A549 (cell line): ENCODE measurements around the gene PTPN5.

Experiments used
- EP300 ChIP-seq, 2 experiments: fragments of >200 bp; sonication (Bioruptor Twin); formaldehyde crosslinking; IDR thresholded peaks; 2 replicates in 1 of 2; 3 replicates in 1 of 2; pipeline ENCODE4 v1.6.1; 2016 to 2017
- FOSL2 ChIP-seq, 2 experiments: fragments of 450-650 bp in 1 of 2; fragments of >200 bp in 1 of 2; sonication (Bioruptor Twin) in 1 of 2; formaldehyde crosslinking; IDR thresholded peaks; 2 replicates each; pipeline versions ENCODE4 v1.5.0 to v1.6.1; 2016 to 2020; ENCODE audit warnings: mild to moderate bottlenecking in 1 of 2, moderate library complexity in 1 of 2
- JUN ChIP-seq, 2 experiments: fragments of >200 bp; sonication (Bioruptor Twin); formaldehyde crosslinking; IDR thresholded peaks; 2 replicates in 1 of 2; 3 replicates in 1 of 2; pipeline ENCODE4 v1.6.1; 2016 to 2017
- NFE2L2 ChIP-seq: fragments of 150-350 bp; conservative IDR thresholded peaks from 2 replicates; pipeline ENCODE4 v1.6.1; 2014; ENCODE audit warnings: low read length
- RAD21 ChIP-seq, 2 experiments: fragments of >200 bp in 1 of 2; sonication (Bioruptor Twin) in 1 of 2; formaldehyde crosslinking in 1 of 2; IDR thresholded peaks in 1 of 2; conservative IDR thresholded peaks in 1 of 2; 2 replicates in 1 of 2; 3 replicates in 1 of 2; pipeline ENCODE4 v1.6.1; 2012 to 2018; ENCODE audit warnings: inconsistent platforms in 1 of 2
- TF ChIP-seq, protein P1 (sequence below): IDR thresholded peaks from 2 replicates; pipeline ENCODE4 v1.6.1; 2012
- TF ChIP-seq, protein P2 (sequence below): fragments of 250-450 bp; sonication (Bioruptor Pico); IDR thresholded peaks from 2 replicates; pipeline ENCODE4 v1.5.0; 2021; ENCODE audit warnings: mild to moderate bottlenecking, moderate library complexity, borderline replicate concordance
- TF ChIP-seq, protein P3 (sequence below): fragments of >200 bp; sonication (Bioruptor Twin); formaldehyde crosslinking; IDR thresholded peaks from 3 replicates; pipeline ENCODE4 v1.5.1; 2016

DNA sequence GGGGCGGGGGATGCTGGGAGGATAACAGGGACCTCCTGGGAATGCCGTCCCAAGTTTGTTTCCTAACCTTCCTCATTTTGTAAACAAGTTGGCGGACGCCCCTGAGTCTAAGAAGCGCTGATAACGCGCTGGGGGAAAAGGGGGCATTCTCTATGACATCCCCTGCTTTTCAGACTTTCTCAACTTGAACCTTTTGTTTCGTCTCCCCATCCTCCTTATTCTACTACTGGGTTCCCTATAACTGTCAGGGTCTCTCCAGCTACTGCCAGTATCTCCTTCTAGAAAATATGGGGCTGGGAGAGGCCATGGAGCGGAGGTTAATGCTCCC, 92.4 kb downstream of the PTPN5 start:
- TF ChIP-seq JUN (IDR thresholded peaks at IDR 0.05) (no peak), FOSL2 (IDR thresholded peaks at IDR 0.05) (no peak), FOSL2 (CRISPR knock-in tag; IDR thresholded peaks at IDR 0.05) (no peak), NFE2L2 (no peak), EP300 (IDR thresholded peaks at IDR 0.05) (no peak), RAD21 (conservative IDR thresholded peaks at IDR 0.05 in 1 of 2, IDR thresholded peaks at IDR 0.05 in 1 of 2) (no peak)
- TF ChIP-seq, protein P1, sequence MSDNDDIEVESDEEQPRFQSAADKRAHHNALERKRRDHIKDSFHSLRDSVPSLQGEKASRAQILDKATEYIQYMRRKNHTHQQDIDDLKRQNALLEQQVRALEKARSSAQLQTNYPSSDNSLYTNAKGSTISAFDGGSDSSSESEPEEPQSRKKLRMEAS, result no peak; the same call in 1 of the 2 replicates
- TF ChIP-seq, protein P2, sequence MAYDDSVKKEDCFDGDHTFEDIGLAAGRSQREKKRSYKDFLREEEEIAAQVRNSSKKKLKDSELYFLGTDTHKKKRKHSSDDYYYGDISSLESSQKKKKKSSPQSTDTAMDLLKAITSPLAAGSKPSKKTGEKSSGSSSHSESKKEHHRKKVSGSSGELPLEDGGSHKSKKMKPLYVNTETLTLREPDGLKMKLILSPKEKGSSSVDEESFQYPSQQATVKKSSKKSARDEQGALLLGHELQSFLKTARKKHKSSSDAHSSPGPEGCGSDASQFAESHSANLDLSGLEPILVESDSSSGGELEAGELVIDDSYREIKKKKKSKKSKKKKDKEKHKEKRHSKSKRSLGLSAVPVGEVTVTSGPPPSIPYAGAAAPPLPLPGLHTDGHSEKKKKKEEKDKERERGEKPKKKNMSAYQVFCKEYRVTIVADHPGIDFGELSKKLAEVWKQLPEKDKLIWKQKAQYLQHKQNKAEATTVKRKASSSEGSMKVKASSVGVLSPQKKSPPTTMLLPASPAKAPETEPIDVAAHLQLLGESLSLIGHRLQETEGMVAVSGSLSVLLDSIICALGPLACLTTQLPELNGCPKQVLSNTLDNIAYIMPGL (CRISPR knock-in tag), result no peak
- TF ChIP-seq, protein P3, sequence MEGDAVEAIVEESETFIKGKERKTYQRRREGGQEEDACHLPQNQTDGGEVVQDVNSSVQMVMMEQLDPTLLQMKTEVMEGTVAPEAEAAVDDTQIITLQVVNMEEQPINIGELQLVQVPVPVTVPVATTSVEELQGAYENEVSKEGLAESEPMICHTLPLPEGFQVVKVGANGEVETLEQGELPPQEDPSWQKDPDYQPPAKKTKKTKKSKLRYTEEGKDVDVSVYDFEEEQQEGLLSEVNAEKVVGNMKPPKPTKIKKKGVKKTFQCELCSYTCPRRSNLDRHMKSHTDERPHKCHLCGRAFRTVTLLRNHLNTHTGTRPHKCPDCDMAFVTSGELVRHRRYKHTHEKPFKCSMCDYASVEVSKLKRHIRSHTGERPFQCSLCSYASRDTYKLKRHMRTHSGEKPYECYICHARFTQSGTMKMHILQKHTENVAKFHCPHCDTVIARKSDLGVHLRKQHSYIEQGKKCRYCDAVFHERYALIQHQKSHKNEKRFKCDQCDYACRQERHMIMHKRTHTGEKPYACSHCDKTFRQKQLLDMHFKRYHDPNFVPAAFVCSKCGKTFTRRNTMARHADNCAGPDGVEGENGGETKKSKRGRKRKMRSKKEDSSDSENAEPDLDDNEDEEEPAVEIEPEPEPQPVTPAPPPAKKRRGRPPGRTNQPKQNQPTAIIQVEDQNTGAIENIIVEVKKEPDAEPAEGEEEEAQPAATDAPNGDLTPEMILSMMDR, result no peak
